ENCODE results near the gene AGAP3. TPM values are rescaled to one million over a fixed set of nuclear protein-coding genes. Genes with fewer than 3 reads are reported as not detected.
A peak's percentile ranks its signal among the peaks of the same experiment; 100 is the strongest.

Gene AGAP3
- total RNA-seq, 1 experiment from 2014 or later = 126 TPM

DNA sequence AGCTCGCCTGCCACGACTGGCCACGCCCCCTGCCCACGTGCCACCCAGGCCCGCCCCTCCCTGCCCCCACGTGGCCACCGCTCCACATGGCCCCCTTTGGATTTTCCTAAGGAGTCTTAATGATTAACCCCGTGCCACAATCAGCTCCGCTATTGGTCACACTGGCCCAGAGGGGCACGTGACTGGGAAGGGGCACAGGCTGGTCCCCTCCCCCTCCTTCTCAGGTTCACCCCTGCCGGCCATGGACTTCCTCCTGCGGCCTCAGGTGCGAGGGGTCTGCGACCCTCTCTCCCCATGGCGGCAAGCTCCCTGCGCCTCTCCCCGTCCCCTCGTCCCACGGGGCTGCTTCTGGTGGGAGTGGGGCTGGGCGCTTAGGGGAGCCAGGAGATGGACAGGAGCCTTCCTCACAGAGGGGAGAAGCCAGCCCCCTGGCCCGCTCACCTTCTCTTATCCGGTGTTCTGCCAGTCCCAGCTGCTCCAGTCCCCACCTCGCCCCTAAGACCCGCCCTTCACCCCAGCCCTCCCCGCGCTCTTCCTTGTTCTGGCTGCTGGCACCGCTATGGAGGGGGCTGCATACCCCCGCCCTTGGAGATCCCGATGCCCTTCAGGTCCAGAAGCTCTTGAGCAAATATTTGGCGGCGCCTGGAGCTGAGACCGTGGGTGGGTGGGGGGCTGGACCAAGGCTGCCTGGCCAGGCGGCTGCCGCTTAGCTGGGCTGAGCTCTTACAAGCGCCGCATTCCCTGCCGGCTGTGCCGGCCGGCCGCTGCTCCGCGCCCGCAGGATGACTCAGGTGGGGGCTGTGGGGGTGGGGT, 23.7 kb upstream of the AGAP3 start:
- no peak overlapping the region for H2AFZ ChIP-seq (ENCODE audit: low read depth, low read length, poor library complexity, severe bottlenecking)
- RAD21 ChIA-PET (ENCODE audit: low non-redundant PET in 1 of 2, low total read pairs in 2 of 2, uncharacterized antibody in 2 of 2, unreplicated experiment in 2 of 2) = interaction anchor here in 1 of 2 experiments (0.6 to 1.4 kb wide), 4 partner anchors 16 to 51 kb away, joined by 3 to 6 read pairs (median 4); partner anchors contain the start of genes ABCB8 and AGAP3
- H3K79me2 ChIP-seq (ENCODE audit: insufficient read depth, low read length) = peaks cover 66% of the 10 kb centered on the region
- DNase-seq (ENCODE audit: low read depth, low spot score) = peak; percentile 81
- H3K27ac ChIP-seq (ENCODE audit: low read depth, low read length) = peak overlapping the region; percentile 87
- BruUV-seq (replicated peaks) = no TSS peak
- TF ChIP-seq, protein P1, sequence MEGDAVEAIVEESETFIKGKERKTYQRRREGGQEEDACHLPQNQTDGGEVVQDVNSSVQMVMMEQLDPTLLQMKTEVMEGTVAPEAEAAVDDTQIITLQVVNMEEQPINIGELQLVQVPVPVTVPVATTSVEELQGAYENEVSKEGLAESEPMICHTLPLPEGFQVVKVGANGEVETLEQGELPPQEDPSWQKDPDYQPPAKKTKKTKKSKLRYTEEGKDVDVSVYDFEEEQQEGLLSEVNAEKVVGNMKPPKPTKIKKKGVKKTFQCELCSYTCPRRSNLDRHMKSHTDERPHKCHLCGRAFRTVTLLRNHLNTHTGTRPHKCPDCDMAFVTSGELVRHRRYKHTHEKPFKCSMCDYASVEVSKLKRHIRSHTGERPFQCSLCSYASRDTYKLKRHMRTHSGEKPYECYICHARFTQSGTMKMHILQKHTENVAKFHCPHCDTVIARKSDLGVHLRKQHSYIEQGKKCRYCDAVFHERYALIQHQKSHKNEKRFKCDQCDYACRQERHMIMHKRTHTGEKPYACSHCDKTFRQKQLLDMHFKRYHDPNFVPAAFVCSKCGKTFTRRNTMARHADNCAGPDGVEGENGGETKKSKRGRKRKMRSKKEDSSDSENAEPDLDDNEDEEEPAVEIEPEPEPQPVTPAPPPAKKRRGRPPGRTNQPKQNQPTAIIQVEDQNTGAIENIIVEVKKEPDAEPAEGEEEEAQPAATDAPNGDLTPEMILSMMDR (IDR thresholded peaks at IDR 0.05 in 2 of 3, conservative IDR thresholded peaks at IDR 0.05 in 1 of 3; ENCODE audit: borderline replicate concordance in 1 of 3, insufficient read depth in 1 of 3, low read depth in 2 of 3, low read length in 2 of 3) = no peak
- no peak for TF ChIP-seq CEBPB (IDR thresholded peaks at IDR 0.05; ENCODE audit: low read depth)
- TF ChIP-seq TCF7L2 (IDR thresholded peaks at IDR 0.05; ENCODE audit: borderline replicate concordance, extremely low read depth, insufficient read depth, insufficient read length) = no peak
- TF ChIP-seq, protein P2, sequence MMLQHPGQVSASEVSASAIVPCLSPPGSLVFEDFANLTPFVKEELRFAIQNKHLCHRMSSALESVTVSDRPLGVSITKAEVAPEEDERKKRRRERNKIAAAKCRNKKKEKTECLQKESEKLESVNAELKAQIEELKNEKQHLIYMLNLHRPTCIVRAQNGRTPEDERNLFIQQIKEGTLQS (IDR thresholded peaks at IDR 0.05) = no peak
- no peak for TF ChIP-seq POLR2A (IDR thresholded peaks at IDR 0.05; ENCODE audit: borderline replicate concordance, extremely low read depth, insufficient read depth, insufficient read length)
- no peak for TF ChIP-seq SRF (IDR thresholded peaks at IDR 0.05; ENCODE audit: low read depth)
- TF ChIP-seq ELF1 (IDR thresholded peaks at IDR 0.05; ENCODE audit: borderline replicate concordance, low read depth) = no peak
- TF ChIP-seq FOSL1 (IDR thresholded peaks at IDR 0.05; ENCODE audit: low read depth) = no peak
- TF ChIP-seq EZH2 (IDR thresholded peaks at IDR 0.05) = no peak
- TF ChIP-seq SIN3A (IDR thresholded peaks at IDR 0.05; ENCODE audit: low read depth) = no peak
- TF ChIP-seq ZFX (IDR thresholded peaks at IDR 0.05) = no peak
- TF ChIP-seq, protein P3, sequence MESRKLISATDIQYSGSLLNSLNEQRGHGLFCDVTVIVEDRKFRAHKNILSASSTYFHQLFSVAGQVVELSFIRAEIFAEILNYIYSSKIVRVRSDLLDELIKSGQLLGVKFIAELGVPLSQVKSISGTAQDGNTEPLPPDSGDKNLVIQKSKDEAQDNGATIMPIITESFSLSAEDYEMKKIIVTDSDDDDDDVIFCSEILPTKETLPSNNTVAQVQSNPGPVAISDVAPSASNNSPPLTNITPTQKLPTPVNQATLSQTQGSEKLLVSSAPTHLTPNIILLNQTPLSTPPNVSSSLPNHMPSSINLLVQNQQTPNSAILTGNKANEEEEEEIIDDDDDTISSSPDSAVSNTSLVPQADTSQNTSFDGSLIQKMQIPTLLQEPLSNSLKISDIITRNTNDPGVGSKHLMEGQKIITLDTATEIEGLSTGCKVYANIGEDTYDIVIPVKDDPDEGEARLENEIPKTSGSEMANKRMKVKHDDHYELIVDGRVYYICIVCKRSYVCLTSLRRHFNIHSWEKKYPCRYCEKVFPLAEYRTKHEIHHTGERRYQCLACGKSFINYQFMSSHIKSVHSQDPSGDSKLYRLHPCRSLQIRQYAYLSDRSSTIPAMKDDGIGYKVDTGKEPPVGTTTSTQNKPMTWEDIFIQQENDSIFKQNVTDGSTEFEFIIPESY (IDR thresholded peaks at IDR 0.05; ENCODE audit: extremely low read depth, insufficient replicate concordance, low read length) = no peak
- TF ChIP-seq, protein P4, sequence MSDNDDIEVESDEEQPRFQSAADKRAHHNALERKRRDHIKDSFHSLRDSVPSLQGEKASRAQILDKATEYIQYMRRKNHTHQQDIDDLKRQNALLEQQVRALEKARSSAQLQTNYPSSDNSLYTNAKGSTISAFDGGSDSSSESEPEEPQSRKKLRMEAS (IDR thresholded peaks at IDR 0.05) = no peak
- TF ChIP-seq SP1 (IDR thresholded peaks at IDR 0.05; ENCODE audit: low read depth) = no peak
- TF ChIP-seq CBX3 (IDR thresholded peaks at IDR 0.05; ENCODE audit: low read depth) = no peak
- TF ChIP-seq POLR2AphosphoS5 (IDR thresholded peaks at IDR 0.05; ENCODE audit: low read depth, low read length) = no peak
- no peak for TF ChIP-seq RAD21 (IDR thresholded peaks at IDR 0.05; ENCODE audit: low read depth)
- H3K9me3 ChIP-seq (ENCODE audit: control insufficient read depth in 1 of 2, insufficient read depth in 1 of 2, low read depth in 1 of 2, low read length in 2 of 2) = no peaks in the 10 kb centered on the region
- peak overlapping the region; percentile 91 for H3K9ac ChIP-seq (ENCODE audit: low read length)
- ATAC-seq = peak; percentile 34
- peak overlapping the region; percentile 95 for H3K4me2 ChIP-seq (ENCODE audit: low read length)
- intact Hi-C loops (cut with micrococcal nuclease) = loop anchor here (1.0 kb wide), 1 partner anchor 21 kb away; the partner anchor contains the start of gene TMUB1
- H3K9me2 ChIP-seq (ENCODE audit: insufficient read depth) = no peaks in the 10 kb centered on the region
- H3K4me3 ChIP-seq (replicated peaks in 1 of 2; ENCODE audit: low read depth in 1 of 2, low read length in 2 of 2) = peak overlapping the region; percentile 81 to 90
- no peaks in the 10 kb centered on the region for H3K27me3 ChIP-seq (ENCODE audit: insufficient read depth, low read length)
- no peaks in the 10 kb centered on the region for H4K20me1 ChIP-seq (ENCODE audit: insufficient read depth)
- peaks cover 22 to 45% of the 10 kb centered on the region in 2 experiments for H3K4me1 ChIP-seq (ENCODE audit: control insufficient read depth in 1 of 2, insufficient read depth in 2 of 2, low read length in 2 of 2)
- POLR2A ChIA-PET = interaction anchor here (0.6 to 1.7 kb wide), 11 partner anchors 9 to 187 kb away, joined by 3 to 11 read pairs (median 5); partner anchors contain the start of genes ABCB8, AGAP3, FASTK and TMUB1
- CTCF ChIA-PET = interaction anchor here (0.7 to 2.1 kb wide), 6 partner anchors 14 to 53 kb away, joined by 3 to 8 read pairs (median 4); partner anchors contain the start of gene ABCB8
- peaks cover 17 to 21% of the 10 kb centered on the region in 2 experiments for H3K36me3 ChIP-seq (ENCODE audit: control insufficient read depth in 1 of 2, insufficient read depth in 2 of 2, low read length in 2 of 2)
